NB4 (cell line): ENCODE results near the gene ATP5MG.

Experiments used
- CTCF ChIP-seq: IDR thresholded peaks from one replicate; pipeline ENCODE4 v1.5.1; 2012; ENCODE audit warnings: low read depth, low read length
- MAX ChIP-seq: IDR thresholded peaks from 2 replicates; pipeline ENCODE4 v1.6.1; 2011; ENCODE audit warnings: low read depth, low read length
- MYC ChIP-seq: IDR thresholded peaks from 2 replicates; pipeline ENCODE4 v1.6.1; 2011; ENCODE audit warnings: low read depth, low read length
- POLR2A ChIP-seq: IDR thresholded peaks from 2 replicates; pipeline ENCODE4 v1.6.1; 2011; ENCODE audit warnings: mild to moderate bottlenecking; ENCODE audit not compliant: insufficient read length; ENCODE audit errors: extremely low read depth

- TF ChIP-seq CTCF (no peak), POLR2A (no peak), MYC (no peak), MAX (no peak)
Measured at GRCh38 chr11:118441770-118442275, 40.4 kb downstream of the ATP5MG start.
